SU-DHL-6 (cell line): ENCODE measurements around the gene STRN3.
"Not testable (repeated sequence)": the region's sequence is repeated elsewhere in the genome, so short reads cannot be mapped to it uniquely, and the experiment has no call there.

Source experiments
- H2AFZ ChIP-seq: fragments of 200-600 bp; sonication (generic); 2 replicates; pipeline ENCODE4 v1.6.1; 2014; ENCODE audit warnings: low read depth, mild to moderate bottlenecking, moderate library complexity, mixed read lengths, antibody characterized with exemption, low read length; ENCODE audit not compliant: severe bottlenecking
- H3F3A ChIP-seq: fragments of 200-600 bp; shearing (Covaris generic); 2 replicates; pipeline ENCODE4 v1.6.0; 2016; ENCODE audit warnings: antibody characterized with exemption, mild to moderate bottlenecking; ENCODE audit not compliant: insufficient read depth
- H3K27ac ChIP-seq: fragments of 200-600 bp; sonication (generic); 2 replicates; pipeline ENCODE4 v1.5.1; 2016; ENCODE audit warnings: low read depth, mild to moderate bottlenecking, low read length, moderate library complexity, mixed read lengths
- H3K27me3 ChIP-seq: fragments of 200-600 bp; sonication (generic), shearing (Covaris generic); 2 replicates; pipeline ENCODE4 v1.6.0; 2014; ENCODE audit warnings: mild to moderate bottlenecking, low read length
- H3K36me3 ChIP-seq: fragments of 200-600 bp; sonication (generic); 2 replicates; pipeline ENCODE4 v1.6.1; 2014; ENCODE audit warnings: mild to moderate bottlenecking, low read length, mixed read lengths
- H3K4me2 ChIP-seq: fragments of 300-600, 200-600 bp; shearing (Covaris generic), sonication (generic); 2 replicates; pipeline ENCODE4 v1.6.0; 2014; ENCODE audit warnings: low read length, low read depth, mild to moderate bottlenecking; ENCODE audit not compliant: poor library complexity, severe bottlenecking
- H3K4me3 ChIP-seq: fragments of 200-600 bp; sonication (generic); 2 replicates; pipeline ENCODE4 v1.5.1; 2014; ENCODE audit warnings: antibody characterized with exemption, low read length, mild to moderate bottlenecking, mixed read lengths; ENCODE audit not compliant: insufficient read depth, poor library complexity, severe bottlenecking
- H3K79me2 ChIP-seq: fragments of 200-600 bp; sonication (generic); 2 replicates; pipeline ENCODE4 v1.6.1; 2014; ENCODE audit warnings: mild to moderate bottlenecking, low read length, moderate library complexity; ENCODE audit not compliant: insufficient read depth
- H3K9ac ChIP-seq: fragments of 200-600 bp; sonication (generic); 2 replicates; pipeline ENCODE4 v1.7.0; 2014; ENCODE audit warnings: mild to moderate bottlenecking, low read length
- H3K9me2 ChIP-seq: fragments of 200-600 bp; sonication (generic); replicated peaks from 2 replicates; pipeline ENCODE4 v1.6.1; 2014; ENCODE audit warnings: low read length; ENCODE audit not compliant: insufficient read depth
- H3K9me3 ChIP-seq: fragments of 200-600 bp; sonication (generic); 2 replicates; pipeline ENCODE4 v1.6.1; 2014; ENCODE audit warnings: low read length, mixed read lengths; ENCODE audit not compliant: insufficient read depth
- H4K20me1 ChIP-seq: fragments of 200-600 bp; sonication (generic); 2 replicates; pipeline ENCODE4 v1.6.1; 2014; ENCODE audit warnings: low read depth, mild to moderate bottlenecking, antibody characterized with exemption, low read length, moderate library complexity, mixed read lengths
- CTCF ChIP-seq: fragments of 200-600 bp; sonication (generic); IDR thresholded peaks from one replicate; pipeline ENCODE4 v1.5.1; 2017; ENCODE audit warnings: antibody characterized with exemption, mild to moderate bottlenecking, low read length, moderate library complexity; ENCODE audit not compliant: insufficient read depth, poor library complexity, severe bottlenecking
- EZH2phosphoT487 ChIP-seq: fragments of 200-600 bp; sonication (generic), shearing (Covaris generic); conservative IDR thresholded peaks from 2 replicates; pipeline ENCODE4 v1.6.1; 2018; ENCODE audit warnings: mild to moderate bottlenecking, antibody characterized with exemption, low read length, moderate library complexity, mixed read lengths

The STRN3 gene

GRCh38 chr14:30974628-30975027 is 51.6 kb downstream of the STRN3 start:
- H3K27ac ChIP-seq, result no peak overlapping the region

GRCh38 chr14:30972882-30973582 is 53.1 kb downstream of the STRN3 start:
- Histone ChIP-seq H3K27ac (no peak overlapping the region), H2AFZ (no peak overlapping the region), H3K36me3 (no peaks in the 10 kb centered on the region), H3F3A (peaks cover 6% of the 10 kb centered on the region; the same call in 1 of the 2 replicates), H3K9ac (no peak overlapping the region), H3K27me3 (no peaks in the 10 kb centered on the region), H4K20me1 (no peaks in the 10 kb centered on the region), H3K4me2 (no peak overlapping the region), H3K4me3 (no peak overlapping the region), H3K9me3 (no peaks in the 10 kb centered on the region), H3K9me2 (no peaks in the 10 kb centered on the region), H3K79me2 (peaks cover 98% of the 10 kb centered on the region)
- TF ChIP-seq CTCF, result no peak
- no peak for TF ChIP-seq EZH2phosphoT487

More at GRCh38 chr14:30974628-30975027, 51.6 kb downstream of the STRN3 start:
- Histone ChIP-seq H4K20me1 (no peaks in the 10 kb centered on the region), H3K4me2 (no peak overlapping the region), H2AFZ (no peak overlapping the region), H3K27me3 (no peaks in the 10 kb centered on the region), H3K4me3 (no peak overlapping the region), H3K36me3 (no peaks in the 10 kb centered on the region), H3K9ac (no peak overlapping the region), H3K9me3 (no peaks in the 10 kb centered on the region), H3K9me2 (no peaks in the 10 kb centered on the region), H3K79me2 (peaks cover 100% of the 10 kb centered on the region), H3F3A (peaks cover 6% of the 10 kb centered on the region; the same call in 1 of the 2 replicates)
- TF ChIP-seq EZH2phosphoT487, result no peak
- no peak for TF ChIP-seq CTCF

GRCh38 chr14:30972036-30972732 is 54.0 kb downstream of the STRN3 start:
- not testable (repeated sequence) for H3K9me2 ChIP-seq, H3K9ac ChIP-seq, H3K4me2 ChIP-seq, H3K4me3 ChIP-seq, H4K20me1 ChIP-seq, H3F3A ChIP-seq, H3K27me3 ChIP-seq, H3K9me3 ChIP-seq, H2AFZ ChIP-seq, H3K36me3 ChIP-seq, H3K27ac ChIP-seq
- peaks cover 98% of the 10 kb centered on the region for H3K79me2 ChIP-seq

GRCh38 chr14:30971586-30971985 is 54.6 kb downstream of the STRN3 start:
- no peak overlapping the region for H3K27ac ChIP-seq
- no peaks in the 10 kb centered on the region for H3K27me3 ChIP-seq
- H3K9ac ChIP-seq, result no peak overlapping the region
- H3K4me3 ChIP-seq, result no peak overlapping the region
- no peaks in the 10 kb centered on the region for H3K9me2 ChIP-seq
- peaks cover 8% of the 10 kb centered on the region; the same call in 1 of the 2 replicates for H3K9me3 ChIP-seq
- peaks cover 6% of the 10 kb centered on the region; the same call in 1 of the 2 replicates for H3F3A ChIP-seq
- H4K20me1 ChIP-seq, result no peaks in the 10 kb centered on the region
- H3K79me2 ChIP-seq, result peaks cover 98% of the 10 kb centered on the region
- no peak for TF ChIP-seq EZH2phosphoT487
- no peak for TF ChIP-seq CTCF
- no peak overlapping the region for H2AFZ ChIP-seq
- H3K4me2 ChIP-seq, result no peak overlapping the region
- H3K36me3 ChIP-seq, result peaks cover 3% of the 10 kb centered on the region; the same call in 1 of the 2 replicates

GRCh38 chr14:30969796-30970195 is 56.4 kb downstream of the STRN3 start:
- not testable (repeated sequence) for H4K20me1 ChIP-seq, H3K9me2 ChIP-seq, H3F3A ChIP-seq, H3K4me3 ChIP-seq, H3K9ac ChIP-seq, H2AFZ ChIP-seq, H3K27ac ChIP-seq, H3K27me3 ChIP-seq, H3K4me2 ChIP-seq
- Histone ChIP-seq H3K9me3 (peaks cover 16% of the 10 kb centered on the region; the same call in 1 of the 2 replicates), H3K79me2 (peaks cover 98% of the 10 kb centered on the region), H3K36me3 (peaks cover 10% of the 10 kb centered on the region)
